22Rv1 (cell line): ENCODE measurements around the gene LTBP1.
"Not testable (repeated sequence)": the region's sequence is repeated elsewhere in the genome, so short reads cannot be mapped to it uniquely, and the experiment has no call there.

Source experiments
- H3K27ac ChIP-seq: fragments of 450-650 bp; 2 replicates; pipeline ENCODE4 v1.5.1; 2017
- ZFX ChIP-seq: fragments of 450-650 bp; IDR thresholded peaks from 2 replicates; pipeline ENCODE4 v1.6.1; 2017; ENCODE audit warnings: antibody characterized with exemption, borderline replicate concordance
- TF ChIP-seq, protein P1 (sequence below): fragments of 450-650 bp; IDR thresholded peaks from 2 replicates; pipeline ENCODE4 v1.5.1; 2017; ENCODE audit warnings: mild to moderate bottlenecking

LTBP1 gene

DNA sequence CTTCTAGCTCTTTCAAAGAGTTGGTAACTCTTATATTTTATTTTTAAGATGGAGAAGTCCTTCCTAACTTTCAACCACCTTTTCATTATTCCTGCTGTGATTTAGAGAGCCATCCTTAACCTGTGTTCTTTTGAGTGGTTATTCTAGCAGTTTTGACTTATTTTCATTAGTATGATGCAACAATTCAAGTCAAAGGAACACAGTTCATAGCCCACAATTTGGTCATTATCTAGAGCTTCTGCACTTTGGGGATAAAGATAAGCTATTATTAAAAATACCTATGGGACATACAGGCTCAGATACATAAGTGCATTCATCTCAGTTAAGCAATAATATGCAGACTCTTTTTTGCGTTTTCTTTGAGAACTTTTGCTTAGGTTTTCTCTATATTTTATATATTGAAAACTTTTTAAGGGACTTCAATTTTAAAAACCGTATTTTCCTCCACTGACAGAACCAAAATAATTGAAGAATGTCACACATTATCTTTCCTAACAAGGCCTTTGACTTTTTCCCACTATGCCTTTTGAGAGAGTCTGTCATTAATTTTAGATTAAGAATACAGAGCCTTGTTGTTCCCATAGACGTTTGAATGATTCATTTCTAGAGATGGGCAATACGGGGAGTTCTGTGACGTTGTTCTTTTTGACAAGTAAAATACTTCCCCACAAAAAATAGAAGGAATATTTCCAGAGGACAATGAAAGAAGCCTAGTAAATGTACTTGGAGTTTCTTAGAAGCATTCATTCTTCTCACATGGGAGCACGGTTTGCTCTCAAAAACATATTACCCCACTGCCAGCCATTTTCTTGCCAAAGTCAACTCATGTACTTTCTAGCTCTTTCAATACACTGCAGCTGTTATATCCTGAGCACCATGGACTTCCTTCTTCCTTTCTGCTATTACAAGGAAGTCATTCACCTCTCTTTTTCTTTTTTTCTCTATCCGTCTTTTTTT, 486.8 kb downstream of the LTBP1 start:
- TF ChIP-seq ZFX, result no peak
- TF ChIP-seq, protein P1, sequence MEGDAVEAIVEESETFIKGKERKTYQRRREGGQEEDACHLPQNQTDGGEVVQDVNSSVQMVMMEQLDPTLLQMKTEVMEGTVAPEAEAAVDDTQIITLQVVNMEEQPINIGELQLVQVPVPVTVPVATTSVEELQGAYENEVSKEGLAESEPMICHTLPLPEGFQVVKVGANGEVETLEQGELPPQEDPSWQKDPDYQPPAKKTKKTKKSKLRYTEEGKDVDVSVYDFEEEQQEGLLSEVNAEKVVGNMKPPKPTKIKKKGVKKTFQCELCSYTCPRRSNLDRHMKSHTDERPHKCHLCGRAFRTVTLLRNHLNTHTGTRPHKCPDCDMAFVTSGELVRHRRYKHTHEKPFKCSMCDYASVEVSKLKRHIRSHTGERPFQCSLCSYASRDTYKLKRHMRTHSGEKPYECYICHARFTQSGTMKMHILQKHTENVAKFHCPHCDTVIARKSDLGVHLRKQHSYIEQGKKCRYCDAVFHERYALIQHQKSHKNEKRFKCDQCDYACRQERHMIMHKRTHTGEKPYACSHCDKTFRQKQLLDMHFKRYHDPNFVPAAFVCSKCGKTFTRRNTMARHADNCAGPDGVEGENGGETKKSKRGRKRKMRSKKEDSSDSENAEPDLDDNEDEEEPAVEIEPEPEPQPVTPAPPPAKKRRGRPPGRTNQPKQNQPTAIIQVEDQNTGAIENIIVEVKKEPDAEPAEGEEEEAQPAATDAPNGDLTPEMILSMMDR, result no peak
- no peak overlapping the region for H3K27ac ChIP-seq

DNA sequence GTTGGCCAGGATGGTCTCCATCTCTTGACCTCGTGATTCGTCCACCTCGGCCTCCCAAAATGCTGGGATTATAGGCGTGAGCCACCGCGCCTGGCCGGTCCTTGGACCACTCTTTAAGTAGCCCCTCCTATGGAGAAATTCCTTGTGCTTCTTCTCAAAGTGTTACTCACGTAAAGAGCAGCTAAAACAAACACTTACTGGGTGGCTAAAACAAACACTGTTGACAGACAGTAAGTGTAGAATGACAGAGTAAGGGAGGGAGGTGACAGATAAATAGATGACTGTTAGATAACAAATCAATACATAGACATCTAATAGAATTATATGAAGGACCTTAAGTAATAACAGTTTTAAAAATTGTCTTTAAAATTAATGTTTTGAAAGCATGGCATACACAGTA, 488.8 kb downstream of the LTBP1 start:
- no peak overlapping the region for H3K27ac ChIP-seq
- TF ChIP-seq, protein P1, result no peak
- no peak for TF ChIP-seq ZFX

- TF ChIP-seq, protein P1, result no peak
- no peak for TF ChIP-seq ZFX
- no peak overlapping the region for H3K27ac ChIP-seq
Measured at GRCh38 chr2:33436083-33436482, 489.3 kb downstream of the LTBP1 start.

GRCh38 chr2:33437297-33437696, 490.5 kb downstream of the LTBP1 start:
- TF ChIP-seq, protein P1, result no peak
- no peak for TF ChIP-seq ZFX
- no peak overlapping the region for H3K27ac ChIP-seq

DNA sequence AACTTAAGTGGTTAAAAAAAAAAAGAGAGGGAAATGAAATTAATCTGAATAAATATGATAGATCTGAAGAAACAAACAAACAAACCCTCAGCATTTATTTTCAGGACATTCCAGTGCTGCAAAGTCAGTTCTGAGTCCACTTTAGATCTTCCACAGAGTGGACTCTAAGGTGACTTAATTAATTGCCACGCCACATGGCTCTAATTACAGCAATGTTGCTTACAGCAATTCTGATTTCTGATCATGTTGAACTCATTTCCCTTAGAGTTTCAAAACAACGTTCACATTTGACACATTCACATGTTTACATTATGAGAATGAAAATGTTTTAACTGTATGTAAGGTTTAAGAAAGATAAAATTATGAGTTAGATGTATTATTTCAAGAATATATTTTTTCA, 491.1 kb downstream of the LTBP1 start:
- no peak overlapping the region for H3K27ac ChIP-seq
- TF ChIP-seq, protein P1, result no peak
- TF ChIP-seq ZFX, result no peak

DNA sequence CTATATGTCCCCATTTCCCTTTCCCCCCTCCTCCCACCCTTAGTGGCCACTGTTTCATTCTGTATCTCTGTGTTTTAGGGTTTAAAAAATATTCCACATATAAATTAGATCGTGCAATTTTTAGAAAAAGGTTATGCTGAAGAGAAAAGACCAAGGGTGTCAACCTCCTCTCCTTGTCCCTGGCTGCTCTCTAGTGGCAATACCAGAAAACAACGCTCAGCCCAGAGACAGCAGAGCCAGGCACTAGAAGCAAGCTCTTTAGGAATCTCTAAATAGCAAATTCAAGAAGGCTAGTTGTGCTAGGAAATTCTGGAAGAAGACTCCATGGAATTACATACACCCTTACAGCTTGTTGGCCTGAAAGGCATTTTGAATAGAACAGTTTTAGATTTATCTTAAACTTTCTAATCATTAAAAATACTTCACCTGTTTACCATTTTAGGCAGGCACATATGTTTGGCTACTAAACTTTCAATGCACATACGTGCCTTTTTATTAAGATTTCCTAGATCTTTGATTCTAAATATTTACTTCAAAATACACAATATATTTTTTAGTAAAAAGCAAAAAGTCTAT, 494.6 kb downstream of the LTBP1 start:
- no peak for TF ChIP-seq ZFX
- TF ChIP-seq, protein P1, result peak; percentile 82
- no peak overlapping the region for H3K27ac ChIP-seq

DNA sequence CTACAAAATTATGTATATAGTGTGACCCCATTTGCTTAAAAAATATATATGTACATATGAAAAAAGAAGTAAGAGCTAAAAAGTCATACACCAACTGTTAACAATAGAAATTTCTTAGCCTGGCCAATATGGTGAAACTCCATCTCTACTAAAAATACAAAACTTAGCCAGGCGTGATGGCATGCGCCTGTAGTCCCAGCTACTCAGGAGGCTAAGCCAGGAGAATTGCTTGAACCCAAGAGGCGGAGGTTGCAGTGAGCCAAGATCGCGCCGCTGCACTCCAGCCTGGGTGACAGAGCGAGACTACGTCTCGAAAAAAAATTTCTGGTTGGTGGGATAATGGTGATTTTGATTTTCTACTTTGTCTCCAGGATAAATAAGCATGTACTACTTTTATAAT, 495.3 kb downstream of the LTBP1 start:
- not testable (repeated sequence) for H3K27ac ChIP-seq
